Limb (tissue), 2 donors: Measurements from ENCODE around the gene DHX32.
"Not testable (repeated sequence)": the region's sequence is repeated elsewhere in the genome, so short reads cannot be mapped to it uniquely, and the experiment has no call there.

Source experiments
- DNase-seq, 2 donors: peaks; one replicate each; pipeline ENCODE4 v3.0.0-alpha.2; 2016; ENCODE audit errors: extremely low spot score in 2 of 2

Gene DHX32, protein sequence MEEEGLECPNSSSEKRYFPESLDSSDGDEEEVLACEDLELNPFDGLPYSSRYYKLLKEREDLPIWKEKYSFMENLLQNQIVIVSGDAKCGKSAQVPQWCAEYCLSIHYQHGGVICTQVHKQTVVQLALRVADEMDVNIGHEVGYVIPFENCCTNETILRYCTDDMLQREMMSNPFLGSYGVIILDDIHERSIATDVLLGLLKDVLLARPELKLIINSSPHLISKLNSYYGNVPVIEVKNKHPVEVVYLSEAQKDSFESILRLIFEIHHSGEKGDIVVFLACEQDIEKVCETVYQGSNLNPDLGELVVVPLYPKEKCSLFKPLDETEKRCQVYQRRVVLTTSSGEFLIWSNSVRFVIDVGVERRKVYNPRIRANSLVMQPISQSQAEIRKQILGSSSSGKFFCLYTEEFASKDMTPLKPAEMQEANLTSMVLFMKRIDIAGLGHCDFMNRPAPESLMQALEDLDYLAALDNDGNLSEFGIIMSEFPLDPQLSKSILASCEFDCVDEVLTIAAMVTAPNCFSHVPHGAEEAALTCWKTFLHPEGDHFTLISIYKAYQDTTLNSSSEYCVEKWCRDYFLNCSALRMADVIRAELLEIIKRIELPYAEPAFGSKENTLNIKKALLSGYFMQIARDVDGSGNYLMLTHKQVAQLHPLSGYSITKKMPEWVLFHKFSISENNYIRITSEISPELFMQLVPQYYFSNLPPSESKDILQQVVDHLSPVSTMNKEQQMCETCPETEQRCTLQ

DNA sequence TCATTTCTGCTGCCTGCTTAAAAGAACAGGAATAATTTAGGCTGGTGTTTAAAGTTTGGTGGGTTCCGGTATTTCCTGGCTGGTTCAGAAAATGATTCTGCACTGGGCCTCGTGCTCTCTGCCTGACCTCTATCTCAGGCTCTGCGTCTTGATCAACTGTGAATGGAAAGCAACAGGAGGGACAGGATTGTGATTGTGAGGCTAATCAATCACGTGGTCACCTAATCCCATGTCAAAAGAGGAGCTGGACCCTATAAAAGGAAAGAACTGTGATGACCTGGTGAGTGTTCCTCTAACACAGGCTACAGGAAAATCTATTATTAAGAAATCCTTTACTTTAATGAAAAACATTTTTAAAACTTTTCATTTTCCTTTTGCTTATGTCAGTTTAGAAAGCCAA, at the start of gene DHX32:
Gene DHX32, minus strand, starts transcription at position 101 of the 400 bp plus-strand sequence. CDS start 468 bp downstream, outside the sequence.
- DNase-seq = no peak

DNA sequence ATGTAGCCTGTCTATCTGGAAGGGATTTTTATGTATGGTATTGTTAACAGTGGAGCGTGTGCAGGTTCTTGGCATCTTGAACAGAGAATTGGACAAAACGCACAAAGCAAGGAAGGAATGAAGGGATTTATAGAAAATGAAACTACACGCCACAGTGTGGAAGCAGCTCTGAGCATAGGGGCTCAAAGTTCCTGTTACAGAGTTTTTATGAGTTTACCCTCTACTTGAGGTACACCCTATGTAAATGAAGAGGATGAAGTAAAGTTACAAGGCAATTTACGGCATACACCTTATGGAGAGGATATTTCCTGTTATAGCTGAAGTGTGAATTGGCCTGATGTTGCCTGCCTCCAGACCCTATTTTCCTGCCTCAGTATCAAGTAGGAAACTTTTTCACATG, 48.5 kb upstream of the DHX32 start:
- no peak for DNase-seq

DNA sequence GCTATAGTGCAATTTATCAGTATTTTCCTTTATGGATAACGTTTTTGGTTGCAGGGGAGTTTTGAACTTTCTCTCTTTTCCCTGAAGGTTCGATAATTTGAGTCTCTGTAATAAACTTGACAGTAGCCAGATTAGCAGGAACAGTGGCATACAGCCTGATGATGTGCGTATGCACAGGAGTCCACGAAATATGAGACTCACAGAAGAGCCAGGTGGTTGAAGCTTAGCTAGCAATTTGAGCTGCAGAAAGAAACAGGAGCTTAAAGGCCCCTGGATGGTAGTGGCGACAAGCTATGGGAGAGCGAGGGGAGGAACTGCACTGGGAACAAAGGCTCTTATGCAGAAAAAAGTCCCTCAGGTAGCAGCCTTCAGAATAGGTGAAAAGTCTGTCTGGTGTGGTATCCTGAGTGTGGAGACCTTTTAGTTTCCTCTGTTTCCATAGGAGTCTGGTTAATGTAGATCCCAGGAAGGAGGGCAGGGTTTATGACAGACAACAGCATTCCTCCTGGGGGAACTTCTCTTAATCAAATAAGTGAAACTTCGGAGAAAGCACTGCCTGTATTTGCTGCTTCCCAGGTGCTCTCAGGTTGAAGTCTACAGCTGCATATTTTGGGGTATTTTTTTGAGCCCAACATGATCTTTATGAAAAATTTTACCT, 48.0 kb upstream of the DHX32 start:
- DNase-seq = no peak

DNA sequence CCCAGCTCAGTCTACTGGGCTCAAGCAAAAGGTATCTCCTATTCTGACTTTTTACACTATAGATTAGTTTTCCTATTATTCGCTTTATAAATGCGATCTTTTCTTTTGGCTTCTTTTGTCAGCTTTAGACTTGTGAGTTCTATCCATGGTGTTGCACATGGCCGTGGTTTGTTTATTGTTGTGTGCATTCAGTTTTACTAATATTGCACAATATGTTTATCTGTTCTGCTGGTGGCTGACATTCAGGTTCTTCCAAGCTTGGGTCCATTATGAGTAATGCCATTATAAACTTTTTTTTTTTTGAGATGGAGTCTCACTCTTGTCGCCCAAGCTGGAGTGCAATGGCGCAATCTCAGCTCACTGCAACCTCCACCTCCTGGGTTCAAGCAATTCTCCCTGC, 46.2 kb upstream of the DHX32 start:
- not testable (repeated sequence) for DNase-seq

DNA sequence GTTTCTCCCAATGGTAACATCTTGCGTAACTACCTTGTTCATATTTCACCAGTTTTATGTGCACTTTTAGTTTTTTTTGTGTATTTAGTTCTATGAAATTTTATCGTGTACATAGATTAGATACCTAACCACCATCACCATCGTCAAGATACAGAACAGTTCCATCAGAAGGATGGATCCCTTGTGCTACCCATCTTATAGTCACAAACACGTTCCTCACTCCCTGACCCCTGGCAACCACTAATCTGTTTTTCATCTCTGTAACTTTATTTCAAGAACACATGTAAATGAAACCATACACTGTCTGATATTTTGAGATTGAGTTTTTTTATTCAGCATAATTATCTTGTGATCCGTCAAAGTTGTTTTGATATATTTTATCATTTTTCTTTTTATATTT, 45.2 kb upstream of the DHX32 start:
- DNase-seq = no peak

DNA sequence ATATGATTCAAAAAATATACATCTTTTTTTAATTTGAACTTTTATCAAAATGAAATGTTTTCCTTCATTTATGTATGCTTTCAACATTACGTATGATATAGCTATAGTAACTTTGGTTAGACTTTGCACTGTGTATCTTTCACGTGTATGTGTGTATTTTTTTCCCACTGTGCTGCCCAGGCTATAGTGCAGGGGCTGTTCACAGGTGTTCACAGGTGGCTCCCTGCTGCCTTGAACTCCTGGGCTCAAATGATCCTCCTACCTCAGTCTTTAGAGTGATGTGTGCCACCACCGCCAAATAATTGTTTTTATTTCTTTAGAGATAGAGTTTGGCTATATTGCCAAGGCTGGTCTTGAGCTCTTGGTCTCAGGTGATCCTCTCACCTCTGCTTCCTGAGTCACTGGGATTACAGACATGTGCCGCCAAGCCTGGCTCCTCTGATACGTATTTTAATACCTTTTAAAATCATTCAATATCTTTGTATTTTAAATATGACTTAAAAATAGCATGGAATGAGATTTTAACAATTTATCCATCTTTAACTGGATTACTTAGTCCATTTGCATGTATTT, 44.3 kb upstream of the DHX32 start:
- DNase-seq = no peak

DNA sequence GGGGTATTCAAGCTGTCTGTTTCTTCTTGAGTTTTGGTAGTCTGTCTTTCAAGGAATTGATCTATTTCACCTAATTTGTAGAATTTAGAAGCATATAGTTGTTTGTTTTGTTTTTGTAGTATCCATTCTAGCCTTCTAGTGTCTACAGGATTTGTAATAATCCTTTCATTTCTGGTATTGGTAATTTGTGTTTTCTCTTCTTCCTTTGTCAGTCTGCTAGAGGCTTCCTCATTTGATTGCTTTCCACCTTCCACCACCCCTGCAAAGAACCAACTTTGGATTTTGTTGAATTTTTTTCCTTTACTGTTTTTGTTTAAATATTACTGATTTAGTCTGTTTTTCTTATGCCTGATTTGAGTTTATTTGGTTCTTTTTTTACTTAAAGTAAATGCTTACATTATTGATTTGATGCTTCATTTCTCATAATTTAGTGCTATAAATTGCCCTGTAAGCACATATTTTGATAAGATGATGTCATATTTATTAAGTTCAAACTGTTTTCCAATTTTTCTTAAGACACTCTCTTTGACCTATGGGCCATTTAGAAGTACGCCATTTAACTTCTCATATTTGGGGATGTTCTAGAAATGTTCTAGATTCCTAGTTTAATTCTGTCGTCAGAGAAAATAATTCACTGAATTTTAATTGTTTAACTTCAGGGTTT, 40.7 kb upstream of the DHX32 start:
- DNase-seq = not testable (repeated sequence)

DNA sequence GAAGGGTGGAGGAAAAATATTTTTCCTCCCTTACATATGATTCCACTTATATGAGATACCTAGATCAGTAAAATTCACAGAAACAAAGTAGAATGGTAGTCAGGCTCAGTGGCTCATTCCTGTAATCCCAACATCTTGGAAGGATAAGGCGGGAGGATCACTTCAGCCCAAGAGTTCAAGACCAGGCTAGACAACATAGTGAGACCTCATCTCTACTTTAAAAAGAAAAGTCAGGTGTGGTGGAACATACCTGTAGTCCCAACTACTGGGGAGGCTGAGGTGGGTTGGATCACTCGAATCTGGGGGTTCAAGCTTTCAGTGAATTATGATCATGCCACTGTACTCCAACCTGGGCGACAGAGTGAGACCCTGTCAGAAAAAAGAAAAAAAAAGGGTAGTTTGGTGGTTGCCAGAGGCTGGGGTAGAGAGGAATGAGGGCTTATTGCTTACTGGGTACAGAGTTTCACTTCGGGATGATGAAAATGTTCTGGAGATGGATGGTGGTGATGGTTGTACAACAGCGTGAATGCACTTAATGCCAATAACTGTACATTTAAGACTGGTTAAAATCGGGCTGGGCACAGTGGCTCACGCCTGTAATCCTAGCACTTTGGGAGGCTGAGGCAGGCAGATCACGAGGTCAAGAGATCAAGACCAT, 36.7 kb upstream of the DHX32 start:
- not testable (repeated sequence) for DNase-seq

DNA sequence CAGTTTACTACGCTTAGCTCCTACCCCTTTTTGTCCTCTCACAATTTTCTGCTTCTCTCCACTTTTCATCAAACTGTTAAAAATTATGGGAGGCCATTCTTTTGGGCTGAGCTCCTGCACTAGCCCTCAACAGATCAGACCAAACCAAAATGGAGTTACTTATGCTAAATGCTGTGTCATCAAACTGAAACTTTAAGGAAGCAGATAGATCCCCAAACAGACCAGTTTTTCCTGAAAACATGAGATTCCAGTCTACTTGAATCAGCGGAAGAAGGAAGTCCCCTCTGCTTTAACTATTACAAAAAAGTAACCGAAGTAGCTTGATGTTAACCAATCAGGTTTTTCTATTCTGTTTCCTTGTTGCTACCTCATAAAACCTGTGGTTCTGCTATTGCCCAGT, 35.9 kb upstream of the DHX32 start:
- no peak for DNase-seq

DNA sequence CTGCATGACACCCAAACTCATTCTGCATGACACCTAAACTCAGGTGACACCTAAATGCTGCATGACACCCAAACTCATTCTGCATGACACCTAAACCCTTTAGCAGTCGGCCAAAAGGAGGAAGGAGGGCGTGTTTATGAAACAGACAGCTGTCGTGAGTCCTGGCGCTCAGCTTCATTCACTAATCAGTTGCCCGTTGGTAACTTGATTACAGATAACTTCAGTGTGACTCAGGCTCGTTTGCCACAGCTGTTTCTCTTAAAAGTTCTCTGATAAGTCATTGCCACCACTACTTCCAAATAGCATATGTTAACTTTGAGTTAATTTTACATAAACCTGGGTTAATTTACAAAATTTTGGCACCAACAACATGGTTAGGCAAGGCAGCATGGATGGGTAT, 32.2 kb upstream of the DHX32 start:
- DNase-seq = not testable (repeated sequence)

DNA sequence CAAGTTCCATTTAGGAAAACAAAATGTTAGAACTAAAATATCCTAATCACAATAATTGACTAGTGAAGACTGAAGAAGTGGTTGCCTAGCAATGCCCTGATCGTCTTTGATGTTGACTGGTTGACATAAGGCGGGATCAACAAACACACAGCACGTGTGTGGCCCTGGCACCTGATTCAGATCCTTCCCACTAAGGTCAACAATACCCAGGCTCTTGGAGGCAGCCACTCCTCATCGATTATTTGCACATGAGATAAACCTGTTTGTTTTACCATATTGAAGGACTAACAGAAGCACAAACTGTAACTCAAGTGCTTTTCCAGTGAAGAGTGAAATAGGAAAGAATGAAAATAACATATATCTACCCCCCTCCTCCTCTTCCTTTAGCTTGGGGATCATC, 30.9 kb upstream of the DHX32 start:
- DNase-seq = no peak

DNA sequence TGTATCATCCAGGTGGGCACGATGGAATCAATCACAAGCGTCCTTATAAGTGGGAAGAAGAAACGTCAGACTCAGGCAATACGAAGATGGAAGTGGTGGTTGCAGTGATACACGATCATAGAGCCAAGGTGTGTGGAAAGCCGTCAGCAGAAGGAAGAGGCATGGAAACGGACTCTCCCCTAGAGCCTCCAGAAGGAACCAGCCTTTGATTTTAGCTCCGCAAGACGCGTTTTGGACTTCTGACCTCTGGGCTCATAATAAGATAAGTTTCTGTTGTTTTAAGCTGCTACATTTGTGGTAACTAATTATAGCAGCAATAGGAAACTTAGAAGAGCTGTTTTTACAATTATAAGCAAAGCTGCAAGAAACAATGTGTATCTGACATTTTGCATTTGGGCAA, 30.1 kb upstream of the DHX32 start:
- no peak for DNase-seq

DNA sequence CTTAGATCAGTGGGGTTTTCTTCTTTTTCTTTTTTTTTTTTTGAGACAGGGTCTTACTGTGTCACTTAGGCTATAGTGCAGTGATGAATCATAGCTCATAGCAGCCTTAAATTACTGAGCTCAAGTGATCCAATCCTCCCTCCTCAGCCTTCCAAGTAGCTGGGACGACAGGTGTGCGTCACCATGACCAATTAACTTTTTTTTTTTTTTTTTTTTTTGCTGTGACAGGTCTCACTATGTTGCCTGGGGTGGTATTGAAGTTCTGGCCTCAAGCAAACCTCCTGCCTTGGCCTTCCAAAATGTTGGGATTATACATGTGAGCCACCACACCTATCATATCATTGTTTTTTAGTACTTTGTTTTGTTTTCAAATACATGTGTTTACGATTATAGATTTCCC, 28.4 kb upstream of the DHX32 start:
- not testable (repeated sequence) for DNase-seq

DNA sequence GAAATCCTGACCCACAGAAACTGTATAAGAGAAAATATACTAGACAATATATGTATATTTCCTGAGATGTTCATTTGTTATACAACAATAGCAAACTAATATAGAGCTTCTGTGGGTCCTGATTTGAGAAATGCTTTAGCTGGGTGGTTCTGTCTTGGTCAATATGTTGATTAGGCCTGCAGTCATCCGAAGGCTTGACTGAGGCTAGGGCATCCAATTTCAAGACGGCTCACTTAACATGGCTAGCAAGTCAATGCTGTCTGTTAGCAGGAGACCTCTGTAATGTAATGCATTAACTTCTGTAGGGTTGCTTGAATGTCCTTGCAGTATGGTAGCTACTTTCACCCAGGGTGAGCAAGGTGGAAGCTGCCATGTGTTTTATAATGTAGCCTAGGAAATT, 27.7 kb upstream of the DHX32 start:
- DNase-seq = not testable (repeated sequence)

DNA sequence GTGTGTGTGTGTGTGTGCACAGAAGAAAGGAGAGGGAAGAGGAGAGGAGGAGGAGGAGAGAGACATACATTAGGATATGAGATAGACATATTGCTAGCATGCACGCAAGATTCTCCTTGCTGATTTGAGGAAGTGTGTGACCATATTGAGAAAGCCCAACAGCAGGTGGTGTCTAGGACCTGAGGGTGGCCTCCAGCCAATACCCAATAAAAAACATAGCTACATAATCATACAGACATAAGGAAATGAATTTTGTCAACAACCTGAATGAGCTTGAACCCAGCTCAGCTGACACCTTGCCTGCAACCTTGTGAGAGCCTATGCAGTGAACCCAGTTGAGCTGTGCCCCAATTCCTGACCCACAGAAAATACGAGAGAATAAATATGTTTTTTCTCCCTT, 26.5 kb upstream of the DHX32 start:
- DNase-seq = not testable (repeated sequence)

DNA sequence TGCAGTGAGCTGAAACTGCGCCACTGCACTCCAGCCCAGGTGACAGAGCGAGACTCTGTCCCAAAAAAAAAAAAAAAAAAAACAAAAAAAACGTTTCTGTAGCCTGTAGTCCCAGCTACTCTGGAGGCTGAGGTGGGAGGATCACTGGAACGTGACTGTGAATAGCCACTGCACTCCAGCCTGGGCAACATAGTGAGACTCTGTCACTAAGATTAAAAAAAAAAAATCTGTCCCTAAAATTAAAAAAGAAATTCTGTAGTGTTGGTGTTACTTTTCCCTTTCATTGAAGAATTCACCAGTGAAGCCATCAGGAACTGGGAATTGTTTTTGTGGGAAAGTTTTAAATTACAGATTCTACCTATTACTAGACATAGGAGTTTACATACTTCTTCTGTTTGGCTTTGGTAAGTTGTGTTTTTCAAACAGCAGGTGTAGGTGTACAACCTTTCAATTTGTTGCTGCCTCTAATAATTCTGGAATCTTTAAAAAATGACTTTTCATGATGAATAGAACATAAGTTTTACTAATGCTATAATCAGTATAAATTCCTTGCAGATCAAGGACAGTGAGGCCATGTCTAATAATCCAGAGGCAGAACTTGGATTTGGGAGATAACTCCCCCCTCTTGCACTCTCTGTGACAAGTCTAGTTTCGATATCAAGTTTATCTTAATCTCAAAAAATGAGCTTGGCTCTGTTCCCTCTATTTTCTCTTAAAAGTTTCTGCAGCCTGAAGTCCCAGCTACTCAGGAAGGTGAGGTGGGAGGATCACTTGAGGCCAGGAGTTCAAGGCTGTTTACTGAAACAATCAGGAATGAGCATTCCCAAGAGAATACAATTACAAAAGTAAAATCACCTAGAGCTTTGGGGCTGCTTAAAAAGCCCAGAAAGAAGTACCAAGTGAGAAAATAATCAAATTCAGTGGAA, 24.2 kb upstream of the DHX32 start:
- DNase-seq = not testable (repeated sequence)

DNA sequence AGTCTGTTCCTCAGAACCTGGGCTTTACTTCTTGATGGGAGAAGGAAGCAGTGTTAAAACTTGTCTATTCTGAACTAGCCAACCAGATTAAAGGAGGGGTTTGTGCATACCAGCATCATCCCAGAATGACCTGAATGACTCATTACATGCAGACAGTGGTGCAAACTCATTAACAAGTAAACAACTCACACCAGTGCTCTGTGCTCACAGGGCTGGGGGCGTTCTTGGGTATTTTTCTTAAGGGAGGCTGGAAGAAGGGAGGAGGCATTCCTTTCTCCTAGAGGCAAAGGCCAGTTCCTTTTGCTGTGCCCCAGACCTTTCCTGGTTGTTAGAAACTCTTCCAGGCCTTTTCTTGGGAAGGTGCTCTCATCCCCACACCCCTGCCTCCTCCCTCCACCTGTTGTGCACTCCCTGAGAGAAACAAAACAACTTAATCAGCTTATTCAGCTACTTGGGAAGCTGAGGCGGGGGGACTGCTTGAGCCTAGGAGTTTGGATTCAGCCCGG, 22.1 kb upstream of the DHX32 start:
- not testable (repeated sequence) for DNase-seq

DNA sequence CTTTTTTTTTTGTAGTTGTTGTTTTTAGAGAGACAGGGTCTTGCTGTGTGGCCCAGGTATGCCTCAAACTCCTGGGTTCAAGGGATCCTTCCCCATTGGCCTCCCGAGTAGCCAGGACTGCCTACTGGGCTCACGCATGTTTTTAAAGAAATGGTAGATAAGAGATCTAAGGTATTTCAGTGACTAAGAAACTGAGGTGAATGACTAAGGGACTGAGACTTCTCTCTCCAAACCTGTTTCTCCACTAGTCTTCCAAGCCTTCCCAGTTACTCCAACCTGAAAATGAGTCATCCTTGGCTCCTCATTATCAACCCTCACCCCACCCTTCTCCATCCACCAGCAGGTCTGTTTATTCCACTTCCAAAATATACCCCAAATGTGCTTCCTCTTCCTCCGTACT, 19.9 kb upstream of the DHX32 start:
- not testable (repeated sequence) for DNase-seq

DNA sequence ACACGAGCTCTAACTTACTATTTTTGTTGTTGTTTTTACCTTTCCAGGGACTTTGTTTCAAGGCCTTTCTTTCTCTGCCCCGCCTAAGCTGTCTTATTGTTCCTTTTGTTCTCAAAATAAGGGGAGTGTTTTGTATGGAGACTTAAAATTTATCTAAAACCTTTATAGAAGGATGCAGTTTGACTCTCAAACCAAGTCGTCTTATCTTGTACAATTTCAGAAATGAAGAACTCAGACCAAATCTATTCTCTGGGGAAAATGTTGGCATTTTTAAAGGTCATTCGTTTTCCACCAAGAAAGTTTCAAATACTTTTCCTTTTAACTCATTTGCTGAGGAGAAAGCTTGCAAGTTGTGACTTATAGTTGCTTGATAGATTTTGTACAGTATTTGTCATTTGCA, 16.2 kb upstream of the DHX32 start:
- not testable (repeated sequence) for DNase-seq
